ENCODE measurements around the gene SSC4D.
"Not testable (repeated sequence)": the region's sequence is repeated elsewhere in the genome, so short reads cannot be mapped to it uniquely, and the experiment has no call there.

DNA sequence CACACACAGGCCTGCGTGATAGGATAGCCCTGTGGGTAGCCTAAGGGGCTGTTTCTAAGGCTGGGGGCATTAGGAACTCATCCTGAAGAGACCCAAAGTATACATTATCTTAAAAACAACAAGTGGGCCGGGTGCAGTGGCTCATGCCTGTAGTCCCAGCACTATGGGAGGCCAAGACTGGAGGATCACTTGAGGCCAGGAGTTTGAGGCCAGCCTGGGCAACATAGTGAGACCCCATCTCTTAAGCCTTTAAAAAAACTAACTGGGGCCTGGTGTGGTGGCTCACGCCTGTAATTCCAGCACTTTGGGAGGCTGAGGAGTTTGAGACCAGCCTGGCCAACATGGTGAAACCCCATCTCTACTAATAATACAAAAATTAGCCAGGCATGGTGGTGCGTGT, 16.1 kb upstream of the SSC4D start:
- TF ChIP-seq, protein P1, sequence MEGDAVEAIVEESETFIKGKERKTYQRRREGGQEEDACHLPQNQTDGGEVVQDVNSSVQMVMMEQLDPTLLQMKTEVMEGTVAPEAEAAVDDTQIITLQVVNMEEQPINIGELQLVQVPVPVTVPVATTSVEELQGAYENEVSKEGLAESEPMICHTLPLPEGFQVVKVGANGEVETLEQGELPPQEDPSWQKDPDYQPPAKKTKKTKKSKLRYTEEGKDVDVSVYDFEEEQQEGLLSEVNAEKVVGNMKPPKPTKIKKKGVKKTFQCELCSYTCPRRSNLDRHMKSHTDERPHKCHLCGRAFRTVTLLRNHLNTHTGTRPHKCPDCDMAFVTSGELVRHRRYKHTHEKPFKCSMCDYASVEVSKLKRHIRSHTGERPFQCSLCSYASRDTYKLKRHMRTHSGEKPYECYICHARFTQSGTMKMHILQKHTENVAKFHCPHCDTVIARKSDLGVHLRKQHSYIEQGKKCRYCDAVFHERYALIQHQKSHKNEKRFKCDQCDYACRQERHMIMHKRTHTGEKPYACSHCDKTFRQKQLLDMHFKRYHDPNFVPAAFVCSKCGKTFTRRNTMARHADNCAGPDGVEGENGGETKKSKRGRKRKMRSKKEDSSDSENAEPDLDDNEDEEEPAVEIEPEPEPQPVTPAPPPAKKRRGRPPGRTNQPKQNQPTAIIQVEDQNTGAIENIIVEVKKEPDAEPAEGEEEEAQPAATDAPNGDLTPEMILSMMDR (conservative IDR thresholded peaks at IDR 0.05 in 1 of 2, IDR thresholded peaks at IDR 0.05 in 1 of 2; ENCODE audit: extremely low read depth in 1 of 2, insufficient read depth in 1 of 2, low read depth in 1 of 2, low read length in 2 of 2): not testable (repeated sequence)
- not testable (repeated sequence) for TF ChIP-seq EZH2 (IDR thresholded peaks at IDR 0.05; ENCODE audit: borderline replicate concordance, low read length)
